ENCODE data around the gene KRT14. TPM values are rescaled to one million over a fixed set of nuclear protein-coding genes. Genes with fewer than 3 reads are reported as not detected.

KRT14 gene
- total and polyA plus RNA-seq, 2 experiments from 2014 or later = not detected

DNA sequence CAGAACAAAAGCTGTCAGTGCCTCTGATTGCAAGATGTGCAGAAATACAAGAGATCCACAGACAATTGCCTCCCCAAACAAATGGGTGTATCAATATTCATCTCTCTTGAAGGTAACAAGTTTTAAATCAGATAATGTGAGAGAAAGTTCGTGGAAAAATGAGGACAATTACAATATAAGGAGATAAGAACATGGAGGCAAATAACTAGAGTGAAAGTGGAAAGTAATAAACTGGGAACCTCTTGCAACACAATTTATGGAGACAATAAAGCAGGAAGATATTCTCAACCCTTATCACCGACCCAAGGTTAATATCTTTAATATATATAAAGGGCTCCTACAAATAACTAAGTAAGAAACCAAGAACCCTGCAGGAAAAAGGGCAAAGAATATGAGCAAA, 44.3 kb downstream of the KRT14 start (continued):
- no peak for TF ChIP-seq CTCF (conservative IDR thresholded peaks at IDR 0.05; ENCODE audit: low read depth in 2 of 2)

DNA sequence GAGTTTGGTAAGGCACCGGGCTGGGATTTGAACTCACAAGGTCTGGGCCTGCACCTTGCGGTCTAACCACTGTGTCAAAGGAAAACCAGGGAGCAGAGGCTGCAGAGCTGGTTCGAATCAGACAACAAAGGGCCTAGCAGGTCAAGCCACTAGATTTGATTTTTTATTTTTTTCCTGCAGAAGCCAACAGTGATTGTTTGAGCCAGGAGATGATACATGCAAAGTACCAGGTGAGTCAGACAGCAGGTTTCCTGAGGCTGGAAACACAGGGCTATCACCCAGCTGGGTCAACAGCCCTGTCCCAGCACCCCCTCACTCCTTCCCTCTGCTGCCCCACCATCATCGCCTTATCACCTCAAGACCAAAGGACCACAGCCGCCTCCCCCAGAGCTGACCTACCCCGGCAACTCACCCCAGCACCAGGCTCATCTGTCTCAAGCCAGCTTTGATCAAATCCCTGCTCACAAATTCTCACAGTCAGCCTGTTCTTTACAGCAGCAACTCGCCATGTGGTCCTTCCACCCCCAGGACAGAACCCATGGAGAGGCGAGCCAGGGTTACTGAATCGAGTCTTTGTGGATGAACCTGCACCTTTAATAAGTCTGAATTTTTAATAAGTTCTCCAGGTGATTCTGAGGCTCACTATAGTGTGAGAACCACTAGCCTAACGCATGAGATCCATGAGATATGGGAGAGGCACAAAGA, 45.6 kb downstream of the KRT14 start:
- Histone ChIP-seq H3K4me1 (ENCODE audit: insufficient read depth) (peaks cover 13% of the 10 kb centered on the region), H3K27me3 (ENCODE audit: insufficient read depth) (no peaks in the 10 kb centered on the region), H3K27ac (ENCODE audit: low read depth) (no peak overlapping the region), H4K20me1 (replicated peaks; ENCODE audit: insufficient read depth) (no peaks in the 10 kb centered on the region), H3K36me3 (ENCODE audit: insufficient read depth) (no peaks in the 10 kb centered on the region), H3K4me3 (no peak overlapping the region), H3K4me2 (no peak overlapping the region), H3K79me2 (replicated peaks; ENCODE audit: insufficient read depth) (no peaks in the 10 kb centered on the region), H2AFZ (peak overlapping the region; percentile 63; the same call in 1 of the 2 replicates), H3F3A (replicated peaks; ENCODE audit: low read depth) (no peaks in the 10 kb centered on the region), H3K9me2 (ENCODE audit: insufficient read depth) (no peaks in the 10 kb centered on the region)
- H3K27ac Mint-ChIP-seq = no peak overlapping the region
- ATAC-seq (no peak), DNase-seq (ENCODE audit: low spot score) (no peak)
- no peaks in the 10 kb centered on the region for H3K36me3 Mint-ChIP-seq (ENCODE audit: low read depth)
- no peaks in the 10 kb centered on the region; the same call in 2 of the 3 replicates for H3K9me3 Mint-ChIP-seq
- H3K27me3 Mint-ChIP-seq (ENCODE audit: insufficient read depth, low read depth, poor library complexity) = peaks cover 15% of the 10 kb centered on the region
- H3K4me1 Mint-ChIP-seq = peaks cover 41% of the 10 kb centered on the region
- H3K4me3 Mint-ChIP-seq = no peak overlapping the region
- TF ChIP-seq ETS1 (IDR thresholded peaks at IDR 0.05) (no peak), ZNF462 (CRISPR knock-in tag; IDR thresholded peaks at IDR 0.05) (no peak), CREB1 (CRISPR knock-in tag; IDR thresholded peaks at IDR 0.05; ENCODE audit: low read depth) (no peak), CTCF (conservative IDR thresholded peaks at IDR 0.05; ENCODE audit: low read depth in 2 of 2) (no peak), POLR2AphosphoS5 (IDR thresholded peaks at IDR 0.05; ENCODE audit: low read depth) (no peak), REST (IDR thresholded peaks at IDR 0.05; ENCODE audit: unreplicated experiment) (no peak), ZNF114 (CRISPR knock-in tag; IDR thresholded peaks at IDR 0.05) (no peak), JUNB (IDR thresholded peaks at IDR 0.05; ENCODE audit: unreplicated experiment) (no peak), EZH2 (IDR thresholded peaks at IDR 0.05; ENCODE audit: low read depth, unreplicated experiment) (no peak)
